Hepatocyte (in vitro differentiated cells): ENCODE measurements around the gene ADAM11. TPM values are rescaled to one million over a fixed set of nuclear protein-coding genes. Genes with fewer than 3 reads are reported as not detected.

ENCODE experiments used
- DNase-seq: peaks from one replicate; pipeline ENCODE4 v3.0.0-alpha.2; 2016; ENCODE audit warnings: low spot score
- H2AFZ ChIP-seq: fragments of 200-600 bp; sonication (generic); 2 replicates; pipeline ENCODE4 v1.6.0; 2016; ENCODE audit warnings: antibody characterized with exemption, mild to moderate bottlenecking
- H3K27ac ChIP-seq: fragments of 200-600 bp; sonication (generic); 2 replicates; pipeline ENCODE4 v1.5.1; 2016; ENCODE audit warnings: mild to moderate bottlenecking
- H3K27me3 ChIP-seq: fragments of 200-600 bp; sonication (generic); 2 replicates; pipeline ENCODE4 v1.6.1; 2016
- H3K36me3 ChIP-seq: fragments of 200-600 bp; sonication (generic); replicated peaks from 2 replicates; pipeline ENCODE4 v1.5.1; 2016; ENCODE audit warnings: low read depth; ENCODE audit not compliant: insufficient read depth
- H3K4me1 ChIP-seq: fragments of 200-600 bp; sonication (generic); 2 replicates; pipeline ENCODE4 v1.5.1; 2016; ENCODE audit warnings: mild to moderate bottlenecking, moderate library complexity; ENCODE audit not compliant: insufficient read depth
- H3K4me2 ChIP-seq: fragments of 200-600 bp; sonication (generic); 2 replicates; pipeline ENCODE4 v1.6.0; 2016
- H3K4me3 ChIP-seq: fragments of 200-600 bp; sonication (generic); 2 replicates; pipeline ENCODE4 v1.5.1; 2016; ENCODE audit warnings: mild to moderate bottlenecking
- H3K79me2 ChIP-seq: fragments of 200-600 bp; sonication (generic); 2 replicates; pipeline ENCODE4 v1.6.0; 2017; ENCODE audit warnings: mild to moderate bottlenecking
- H3K9me2 ChIP-seq: fragments of 200-600 bp; sonication (generic); replicated peaks from 2 replicates; pipeline ENCODE4 v1.6.0; 2017; ENCODE audit warnings: mild to moderate bottlenecking; ENCODE audit not compliant: insufficient read depth
- H3K9me3 ChIP-seq: fragments of 200-600 bp; sonication (generic); 2 replicates; pipeline ENCODE4 v1.5.1; 2016; ENCODE audit warnings: low read depth, mild to moderate bottlenecking
- H4K20me1 ChIP-seq: fragments of 200-600 bp; sonication (generic); 2 replicates; pipeline ENCODE4 v1.6.0; 2016; ENCODE audit warnings: mild to moderate bottlenecking; ENCODE audit not compliant: insufficient read depth, poor library complexity, severe bottlenecking
- CTCF ChIP-seq: fragments of 200-600 bp; sonication (generic); IDR thresholded peaks from 2 replicates; pipeline ENCODE4 v1.5.1; 2016; ENCODE audit warnings: antibody characterized with exemption, mild to moderate bottlenecking; ENCODE audit not compliant: poor library complexity
- EZH2 ChIP-seq: fragments of 200-600 bp; sonication (generic); IDR thresholded peaks from 2 replicates; pipeline ENCODE4 v1.6.1; 2016; ENCODE audit warnings: antibody characterized with exemption, mild to moderate bottlenecking, borderline replicate concordance
- EZH2phosphoT487 ChIP-seq: fragments of 200-600 bp; sonication (generic); IDR thresholded peaks from one replicate; pipeline ENCODE4 v1.6.1; 2018; ENCODE audit warnings: antibody characterized with exemption, mild to moderate bottlenecking, low read depth, moderate library complexity; ENCODE audit not compliant: unreplicated experiment, severe bottlenecking
- WGBS: methylation state at CpG from one replicate; pipeline ENCODE4 v1.1.6; 2016; ENCODE audit warnings: low lambda C conversion rate; ENCODE audit errors: missing lambda C conversion rate; 5-methylcytosine and 5-hydroxymethylcytosine counted together
- polyA plus RNA-seq: library from polyadenylated mRNA; unstranded; fragments of >200 nt; fragmentation: Nextera tagmentation; extraction: Ambion mirVana; gene quantifications from 2 replicates; pipeline ENCODE4 v1.2.1, GENCODE V29; 2016
- total RNA-seq: library from RNA; depleted of rRNA; stranded (reverse); fragments of >200 nt; gene quantifications from 2 replicates; pipeline ENCODE4 v1.2.3, GENCODE V29; 2014

Gene ADAM11
- total and polyA plus RNA-seq, 2 experiments from 2014 or later: 0.50 to 0.90 TPM

DNA sequence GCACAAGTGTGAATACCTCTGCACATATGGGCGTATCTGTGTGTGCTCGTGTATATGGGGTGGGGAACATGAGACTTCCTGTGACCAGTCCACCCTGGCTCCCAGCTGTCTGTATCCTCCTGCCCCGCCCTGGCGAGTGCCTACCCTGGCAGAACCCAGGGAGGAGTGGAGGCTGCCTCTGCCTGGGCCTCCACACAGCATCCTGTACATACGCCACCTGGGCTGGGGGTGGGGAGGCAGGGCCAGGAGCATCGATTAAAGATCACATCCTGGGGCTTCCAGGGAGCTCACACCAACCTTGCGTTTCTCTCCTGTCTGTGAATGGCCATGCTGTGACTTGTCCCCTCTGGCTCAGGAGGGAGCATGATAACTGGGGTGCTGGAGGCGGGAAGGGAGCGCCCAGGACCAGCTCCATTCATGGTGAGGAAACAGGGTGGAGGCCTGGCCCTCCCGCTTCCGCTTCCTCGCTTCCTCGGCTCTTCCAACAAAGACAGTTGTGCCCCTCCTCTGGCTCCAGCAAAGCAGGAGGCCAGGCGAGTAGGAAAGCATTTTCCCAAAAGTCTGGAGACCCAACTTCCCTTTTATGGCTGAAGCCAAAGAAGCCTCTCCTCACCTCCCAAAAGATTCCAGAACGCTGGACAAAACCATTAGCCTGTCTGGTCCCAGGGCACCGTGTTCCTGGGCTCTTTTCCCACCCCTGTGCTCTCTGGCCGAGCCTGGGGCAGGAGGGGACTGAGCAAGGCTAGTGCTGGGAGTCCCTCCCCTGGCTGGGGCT is 22.9 kb downstream of the ADAM11 start:
- Histone ChIP-seq H2AFZ (no peak overlapping the region), H3K36me3 (no peaks in the 10 kb centered on the region), H3K4me2 (no peak overlapping the region), H3K27ac (no peak overlapping the region), H3K79me2 (no peaks in the 10 kb centered on the region), H3K9me3 (no peaks in the 10 kb centered on the region), H4K20me1 (no peaks in the 10 kb centered on the region), H3K9me2 (no peaks in the 10 kb centered on the region), H3K4me3 (no peak overlapping the region), H3K27me3 (no peaks in the 10 kb centered on the region), H3K4me1 (no peaks in the 10 kb centered on the region)
- 72% methylated on average over 17 of the region's 17 CpGs for WGBS
- DNase-seq: no peak
- TF ChIP-seq EZH2phosphoT487 (no peak), CTCF (no peak), EZH2 (no peak)

DNA sequence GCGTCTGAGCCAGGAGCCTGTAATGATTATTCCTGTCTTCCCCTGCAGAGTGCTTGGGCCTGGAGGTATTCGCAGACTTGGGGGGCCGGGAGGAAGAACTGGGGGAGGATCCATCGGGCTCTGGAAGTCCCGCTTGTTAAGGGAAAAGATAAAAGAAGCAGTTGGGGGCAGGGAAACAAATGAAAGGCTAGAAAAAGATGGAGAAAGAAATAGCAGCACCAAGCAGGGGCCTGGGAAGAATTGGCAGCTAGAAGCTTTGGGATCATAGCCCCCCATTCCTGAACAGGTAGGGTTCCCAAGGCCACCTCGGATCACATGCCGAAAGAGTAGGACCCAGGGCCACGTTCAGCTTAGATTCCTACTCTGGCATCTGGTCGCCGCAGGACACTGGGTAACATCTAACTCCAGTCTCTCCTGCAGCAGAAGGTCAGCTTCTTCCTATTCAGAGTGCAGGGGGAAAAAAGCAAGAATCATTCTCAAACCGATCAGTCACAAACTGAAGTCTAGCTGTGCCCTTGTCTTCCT is 23.6 kb downstream of the ADAM11 start:
- no peaks in the 10 kb centered on the region for H3K36me3 ChIP-seq
- no peak for DNase-seq
- H2AFZ ChIP-seq: no peak overlapping the region
- no peak overlapping the region for H3K4me3 ChIP-seq
- no peak overlapping the region for H3K27ac ChIP-seq
- no peaks in the 10 kb centered on the region for H3K9me3 ChIP-seq
- H3K9me2 ChIP-seq: no peaks in the 10 kb centered on the region
- TF ChIP-seq EZH2 (no peak), CTCF (no peak), EZH2phosphoT487 (no peak)
- no peaks in the 10 kb centered on the region for H4K20me1 ChIP-seq
- no peaks in the 10 kb centered on the region for H3K4me1 ChIP-seq
- no peaks in the 10 kb centered on the region for H3K27me3 ChIP-seq
- 64% methylated on average over 11 of the region's 11 CpGs for WGBS
- no peaks in the 10 kb centered on the region for H3K79me2 ChIP-seq
- no peak overlapping the region for H3K4me2 ChIP-seq

GRCh38 chr17:44785921-44786320 is 27.1 kb downstream of the ADAM11 start:
- WGBS: 95% methylated on average over 7 of the region's 7 CpGs
- no peak for TF ChIP-seq EZH2
- TF ChIP-seq EZH2phosphoT487: no peak
- no peak for TF ChIP-seq CTCF
- Histone ChIP-seq H3K27ac (no peak overlapping the region), H3K9me2 (no peaks in the 10 kb centered on the region), H3K4me1 (no peaks in the 10 kb centered on the region), H3K4me2 (no peak overlapping the region), H2AFZ (no peak overlapping the region), H4K20me1 (no peaks in the 10 kb centered on the region), H3K9me3 (no peaks in the 10 kb centered on the region), H3K79me2 (no peaks in the 10 kb centered on the region), H3K36me3 (no peaks in the 10 kb centered on the region), H3K27me3 (no peaks in the 10 kb centered on the region), H3K4me3 (no peak overlapping the region)
- no peak for DNase-seq
